HG03135 (cell line): ENCODE results near the gene PLEKHM2.
A peak's percentile ranks its signal among the peaks of the same experiment; 100 is the strongest.

Source experiments
- ATAC-seq: cut with Tn5 transposase; IDR thresholded peaks from one replicate; pipeline ENCODE4 v1.9.1; 2021; ENCODE audit warnings: mild to moderate bottlenecking, moderate library complexity; ENCODE audit not compliant: unreplicated experiment

The PLEKHM2 gene

DNA sequence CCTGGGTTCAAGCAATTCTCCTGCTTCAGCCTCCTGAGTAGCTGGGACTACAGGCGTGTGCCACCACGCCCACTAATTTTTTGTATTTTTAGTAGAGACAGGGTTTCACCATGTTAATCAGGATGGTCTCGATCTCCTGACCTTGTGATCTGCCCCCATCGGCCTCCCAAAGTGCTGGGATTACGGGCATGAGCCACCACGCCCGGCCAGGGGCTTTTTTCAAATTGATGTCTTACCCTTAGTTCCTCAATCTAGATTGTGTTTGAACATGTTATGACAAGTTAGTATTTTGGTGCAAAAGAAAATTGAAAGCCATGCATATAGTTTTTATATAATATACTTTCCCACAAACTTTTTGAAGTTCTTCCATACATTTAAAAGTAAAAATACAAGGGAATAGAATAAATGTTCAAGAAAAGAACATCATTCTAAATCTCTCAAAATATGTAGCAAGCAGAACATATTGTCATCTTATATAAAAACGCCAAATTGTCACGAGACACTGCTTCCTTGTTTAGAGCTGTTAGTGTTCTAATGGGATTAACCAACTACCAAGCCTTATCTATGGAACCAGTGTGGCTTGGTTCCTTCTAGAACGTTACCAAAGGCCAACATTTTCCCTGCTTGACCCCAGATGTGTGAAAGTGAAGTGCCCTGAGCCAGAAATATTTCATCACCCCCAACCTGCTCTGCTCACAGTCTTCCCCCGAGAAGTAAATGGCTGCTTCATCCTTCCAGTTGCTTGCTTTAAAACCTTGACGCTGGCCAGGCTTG lies 9.5 kb upstream of the PLEKHM2 start:
- ATAC-seq, result no peak

GRCh38 chr1:15676010-15676409 lies 8.1 kb upstream of the PLEKHM2 start:
- ATAC-seq, result no peak

GRCh38 chr1:15676688-15677661 lies 7.1 kb upstream of the PLEKHM2 start:
- no peak for ATAC-seq

- no peak for ATAC-seq
Observed at GRCh38 chr1:15678578-15678977, 5.5 kb upstream of the PLEKHM2 start.

GRCh38 chr1:15680131-15680530 lies 4.0 kb upstream of the PLEKHM2 start:
- ATAC-seq, result no peak

DNA sequence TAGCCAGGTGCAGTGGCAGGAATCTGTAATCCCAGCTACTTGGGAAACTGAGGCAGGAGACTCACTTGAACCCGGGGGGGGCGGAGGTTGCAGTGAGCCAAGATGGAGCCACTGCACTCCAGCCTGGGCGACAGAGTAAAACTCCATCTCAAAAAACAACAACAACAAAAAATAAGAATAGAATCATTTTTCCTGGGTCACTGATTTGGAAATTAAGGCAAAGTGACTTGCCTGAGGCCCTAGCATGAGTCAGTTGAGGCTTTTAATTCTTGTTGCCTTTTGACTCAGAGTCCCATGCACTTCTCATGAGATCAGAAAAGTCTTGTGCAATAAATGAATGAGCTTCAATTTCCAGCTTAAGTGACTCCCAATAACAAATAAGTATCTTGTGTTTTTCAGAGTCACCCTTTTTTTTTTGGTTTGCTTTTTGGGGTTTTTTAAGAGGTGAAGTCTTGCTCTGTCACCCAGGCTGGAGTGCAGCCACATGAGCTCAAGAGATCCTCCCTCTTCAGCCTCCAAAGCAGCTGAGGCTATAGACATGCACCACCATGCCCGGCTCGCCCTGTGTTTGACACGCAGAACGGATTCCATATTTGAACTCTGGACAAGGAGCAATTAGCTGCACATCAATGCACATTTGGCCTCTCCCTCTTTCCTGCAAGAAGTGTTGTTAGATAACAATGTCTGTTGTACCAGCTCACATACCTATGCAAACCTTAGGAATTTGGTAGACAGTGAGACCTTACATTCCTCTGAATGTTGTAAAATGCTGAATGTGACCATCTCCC lies 3.4 kb upstream of the PLEKHM2 start:
- ATAC-seq, result no peak

DNA sequence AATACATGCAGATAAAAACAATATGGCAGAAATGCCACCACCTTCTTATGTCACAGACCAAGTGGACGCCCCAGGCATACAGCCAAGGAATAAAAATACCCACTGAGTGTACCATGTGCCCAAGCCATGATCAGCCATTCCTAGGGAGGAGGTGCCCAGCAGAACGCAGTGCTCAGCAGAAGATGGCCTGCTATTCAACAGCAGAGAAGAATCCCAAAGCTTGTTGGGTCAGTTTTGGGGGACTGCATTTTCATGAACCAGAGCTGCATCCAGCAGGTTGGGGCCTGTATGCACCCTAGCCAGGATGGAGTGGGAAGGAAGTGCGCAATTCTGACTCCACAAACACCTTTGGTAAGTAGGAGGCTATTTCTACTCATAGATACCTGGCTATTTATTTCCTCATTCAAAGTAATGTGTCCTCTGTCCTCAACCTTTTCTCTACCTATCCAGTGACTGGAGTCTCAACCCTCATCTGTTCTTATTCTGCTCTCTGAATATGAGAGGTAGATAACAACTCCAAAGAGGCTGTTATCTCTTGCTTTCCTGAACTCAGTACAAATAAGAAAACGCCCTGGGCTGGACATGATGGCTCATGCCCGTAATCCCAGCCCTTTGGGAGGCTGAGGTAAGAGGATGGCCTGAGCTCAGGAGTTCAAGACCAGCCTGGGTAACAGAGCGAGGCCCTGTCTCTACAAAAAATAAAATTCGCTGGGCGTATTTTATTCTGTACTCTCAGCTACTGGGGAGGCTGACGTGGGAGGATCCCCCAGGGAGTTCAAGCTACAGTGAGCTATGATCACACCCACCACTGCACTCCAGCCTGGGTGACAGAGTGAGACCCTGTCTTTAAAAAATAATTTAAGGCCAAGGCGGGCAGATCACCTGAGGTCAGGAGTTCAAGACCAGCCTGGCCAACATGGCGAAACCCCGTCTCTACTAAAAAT lies 2.5 kb upstream of the PLEKHM2 start:
- ATAC-seq, result no peak

- no peak for ATAC-seq
Observed at GRCh38 chr1:15682936-15683341, 1.2 kb upstream of the PLEKHM2 start.

DNA sequence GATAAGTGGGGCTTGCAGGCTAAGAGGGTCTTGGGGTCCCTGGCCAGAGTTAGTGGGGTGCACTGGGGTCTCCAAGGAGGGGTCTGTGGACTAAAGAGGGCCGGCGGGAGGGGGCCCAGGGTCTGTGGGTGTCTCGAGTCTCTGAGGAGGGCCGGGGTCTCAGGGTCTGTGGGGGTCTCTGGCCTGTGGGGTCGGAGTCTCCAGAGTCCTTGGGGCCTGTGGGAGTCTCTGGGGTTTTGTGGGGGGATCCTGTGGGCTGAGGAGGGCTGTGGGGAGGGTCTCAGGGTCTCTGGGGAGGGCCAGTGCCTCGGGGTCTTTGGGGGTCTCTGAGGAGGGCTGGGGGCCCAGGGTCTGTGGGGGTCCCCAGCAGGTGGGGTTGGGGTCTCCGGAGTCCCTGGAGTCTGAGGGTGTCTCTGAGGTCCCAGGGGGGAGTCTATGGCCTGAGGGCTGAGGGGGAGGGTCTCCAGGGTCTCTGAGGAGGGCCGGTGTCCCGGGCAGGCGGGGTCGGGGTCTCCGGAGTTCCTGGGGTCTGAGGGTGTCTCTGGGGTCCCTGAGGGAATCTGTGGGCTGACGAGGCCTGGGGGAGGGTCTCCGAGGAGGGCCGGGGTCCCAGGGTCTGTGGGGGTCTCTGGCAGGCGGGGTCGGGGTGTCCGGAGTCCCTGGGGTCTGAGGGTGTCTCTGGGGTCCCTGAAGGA lies 628 bp upstream of the PLEKHM2 start:
- ATAC-seq, result no peak

GRCh38 chr1:15684468-15685291 lies 560 bp downstream of the PLEKHM2 start:
- peak; percentile 41 for ATAC-seq

DNA sequence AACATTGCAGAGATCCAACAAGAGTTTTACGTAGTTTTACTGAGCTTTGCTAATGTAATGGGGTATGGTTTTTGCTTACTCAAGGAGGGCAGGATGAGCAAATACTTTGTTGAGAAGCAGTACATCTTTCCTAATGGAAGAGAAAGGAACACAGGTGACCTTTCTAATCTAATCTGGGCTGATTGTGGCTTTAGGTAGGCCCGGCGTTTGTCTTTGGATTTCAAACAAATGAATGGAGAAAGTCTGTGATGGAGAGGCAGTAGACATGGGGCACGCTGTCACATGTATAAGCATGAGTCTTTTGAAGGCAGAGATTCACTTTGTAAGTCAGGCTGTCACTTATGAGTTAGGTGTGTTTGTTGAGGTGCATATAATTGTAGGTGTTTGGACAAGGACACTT lies 1.7 kb downstream of the PLEKHM2 start:
- no peak for ATAC-seq

DNA sequence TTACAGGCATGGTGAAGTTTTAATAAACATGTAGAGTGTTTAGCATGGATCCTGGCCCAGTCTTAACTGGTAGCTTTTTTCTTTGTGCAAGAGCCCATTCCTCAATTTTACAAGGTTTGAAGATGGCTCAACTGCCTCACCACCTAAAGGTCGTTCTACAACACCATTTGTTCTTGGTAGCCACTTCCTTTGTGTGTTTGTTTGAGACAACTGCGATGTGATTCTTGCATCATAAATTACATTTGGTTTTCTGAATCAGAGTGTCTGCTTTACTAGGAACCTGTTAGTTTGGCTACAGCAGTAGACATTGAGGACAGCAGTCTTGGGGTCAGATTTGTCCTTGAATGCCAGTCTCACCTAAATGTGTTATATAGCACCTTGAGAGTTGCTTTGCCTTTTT lies 3.3 kb downstream of the PLEKHM2 start:
- no peak for ATAC-seq

DNA sequence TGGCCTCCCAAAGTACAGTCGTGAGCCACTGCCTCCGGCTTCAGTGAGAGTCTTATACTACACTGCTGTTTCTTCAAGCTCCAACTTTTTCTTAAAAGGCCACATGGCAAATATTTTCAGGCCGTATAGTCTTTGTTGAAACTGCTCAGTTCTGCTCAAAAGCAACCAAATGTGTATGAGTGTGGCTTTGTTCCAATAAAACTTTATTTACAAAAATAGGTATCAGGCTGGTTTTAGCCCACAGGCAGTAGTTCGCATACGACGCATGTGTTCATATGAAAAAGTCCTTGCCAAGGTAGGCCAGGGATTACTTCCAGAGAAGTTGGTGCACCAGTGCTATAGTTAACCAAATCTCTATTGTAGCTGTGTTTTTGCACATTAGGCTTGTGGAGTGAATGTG lies 6.2 kb downstream of the PLEKHM2 start:
- no peak for ATAC-seq

GRCh38 chr1:15691434-15692032 lies 7.4 kb downstream of the PLEKHM2 start:
- no peak for ATAC-seq

- no peak for ATAC-seq
Observed at GRCh38 chr1:15692121-15692682, 8.1 kb downstream of the PLEKHM2 start.

DNA sequence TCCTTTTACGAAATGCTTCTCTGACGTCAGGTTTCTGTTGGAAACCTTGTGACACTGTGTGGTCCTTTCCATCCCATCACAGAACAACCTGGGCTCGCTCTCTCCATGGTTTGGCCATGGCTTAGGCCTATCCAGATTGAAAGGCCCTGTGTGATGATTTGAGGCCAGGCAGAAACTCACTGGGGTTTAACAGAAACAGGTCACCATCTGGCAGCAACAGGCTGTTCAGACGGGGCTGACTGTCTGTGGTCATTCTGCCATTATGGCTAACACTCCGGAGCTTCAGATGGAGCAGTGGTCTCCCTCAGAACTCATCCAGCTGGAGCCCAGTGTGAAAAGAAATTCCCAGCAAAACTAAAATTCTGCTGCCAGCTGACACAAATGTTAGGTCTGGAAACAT lies 9.3 kb downstream of the PLEKHM2 start:
- ATAC-seq, result no peak

DNA sequence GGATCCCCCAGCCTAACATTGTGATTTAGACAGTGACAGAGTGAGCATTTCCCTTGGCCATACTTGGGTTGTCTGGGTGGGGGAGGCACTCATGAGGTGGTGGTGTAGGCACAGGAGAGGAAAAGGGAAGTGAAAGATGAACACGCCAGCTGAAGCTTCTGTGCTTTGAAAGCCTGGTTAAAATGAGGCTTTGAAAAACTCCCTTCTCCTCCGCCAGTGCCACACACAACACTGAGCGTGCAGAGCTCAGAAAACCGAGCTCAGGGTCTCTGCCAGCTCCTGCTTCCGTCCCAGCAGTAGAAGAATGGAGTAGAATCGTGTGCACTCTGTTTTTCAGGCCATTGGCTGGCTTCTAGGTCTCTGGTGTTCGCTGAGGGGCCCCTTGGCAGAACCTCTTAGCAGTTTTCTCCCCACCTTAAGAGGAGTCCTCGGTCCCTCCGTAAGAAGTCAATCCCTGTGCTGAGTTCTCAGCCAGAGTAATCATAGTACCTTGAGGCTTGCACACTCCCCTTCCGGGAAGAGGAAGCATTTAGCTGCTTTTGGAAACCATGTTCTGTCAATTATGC lies 12.9 kb downstream of the PLEKHM2 start:
- ATAC-seq, result peak; percentile 84

DNA sequence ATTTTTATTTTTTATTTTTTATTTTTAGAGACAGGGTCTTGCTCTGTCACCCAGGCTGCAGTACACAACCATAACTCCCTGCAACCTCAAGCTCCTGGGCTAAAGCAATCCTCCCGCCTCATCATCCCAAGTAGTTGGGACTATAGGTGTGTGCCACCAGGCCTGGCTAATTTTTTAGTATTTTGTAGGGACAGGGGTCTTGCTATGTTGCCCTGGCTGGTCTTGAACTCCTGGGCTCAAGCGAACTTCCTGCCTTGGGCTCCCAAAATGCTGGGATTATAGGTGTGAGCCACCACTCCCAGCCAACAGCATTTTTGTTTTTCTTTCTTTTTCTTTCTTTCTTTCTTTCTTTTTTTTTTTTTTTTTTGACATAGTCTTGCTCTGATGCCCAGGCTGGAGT lies 14.1 kb downstream of the PLEKHM2 start:
- no peak for ATAC-seq
